Testis (tissue), 3 donors: Measurements from ENCODE around the gene MOGAT3. TPM values are rescaled to one million over a fixed set of nuclear protein-coding genes. Genes with fewer than 3 reads are reported as not detected.
"Not testable (repeated sequence)": the region's sequence is repeated elsewhere in the genome, so short reads cannot be mapped to it uniquely, and the experiment has no call there.

Experiments
- DNase-seq: peaks from one replicate; pipeline ENCODE4 v3.0.0-alpha.2; 2019
- H3K27ac ChIP-seq, 2 donors: fragments of 200-600 bp; sonication (generic); one replicate each; pipeline ENCODE4 v1.5.1; 2019
- H3K27me3 ChIP-seq: fragments of 200-600 bp; sonication (generic); one replicate; pipeline ENCODE4 v1.5.1; 2019
- H3K36me3 ChIP-seq: fragments of 200-600 bp; sonication (generic); one replicate; pipeline ENCODE4 v1.5.1; 2017; ENCODE audit warnings: low read depth; ENCODE audit errors: missing control alignments
- H3K4me1 ChIP-seq: fragments of 200-600 bp; sonication (generic); one replicate; pipeline ENCODE4 v1.5.1; 2019
- H3K4me3 ChIP-seq, 2 donors: fragments of 200-600 bp; sonication (generic); one replicate each; pipeline ENCODE4 v1.5.1; 2017 to 2019
- H3K9me3 ChIP-seq: fragments of 200-600 bp; sonication (generic); one replicate; pipeline ENCODE4 v1.5.1; 2017
- CTCF ChIP-seq, 3 experiments: fragments of 450-650 bp in 2 of 3; fragments of 200-600 bp in 1 of 3; sonication (generic) in 1 of 3; IDR thresholded peaks; one replicate each; pipeline ENCODE4 v1.5.1; 2016 to 2019; ENCODE audit warnings: antibody characterized with exemption in 3 of 3, mild to moderate bottlenecking in 2 of 3, moderate library complexity in 1 of 3
- POLR2A ChIP-seq: fragments of 450-650 bp; IDR thresholded peaks from one replicate; pipeline ENCODE4 v1.6.1; 2017; ENCODE audit warnings: antibody characterized with exemption, mild to moderate bottlenecking, moderate library complexity
- WGBS, 2 donors: methylation state at CpG; one replicate each; pipeline ENCODE4 v1.1.5; 2018; 5-methylcytosine and 5-hydroxymethylcytosine counted together
- intact Hi-C: fragments of 100-400 bp; cut with DNase I; formaldehyde crosslinking; loops from one replicate; pipeline ENCODE4 v1.15.1; 2023; ENCODE audit warnings: low total_unique reads
- polyA plus RNA-seq: library from polyadenylated mRNA; stranded (reverse); fragments of 350-450 nt; fragmentation: Illumina TruSeq; extraction: RNeasy Lipid Tissue Mini Kit (QIAGEN cat#74804); gene quantifications from one replicate; pipeline ENCODE4 v1.2.3, GENCODE V29; 2014; ENCODE audit warnings: low read depth, low replicate concordance; ENCODE audit not compliant: insufficient read depth
- total RNA-seq, 2 donors: library from RNA; depleted of rRNA; stranded (reverse); fragments of >200 nt; gene quantifications; one replicate each; pipeline ENCODE4 v1.2.3, GENCODE V29; 2016

Gene MOGAT3
- total and polyA plus RNA-seq, 3 donors from 2014 or later, result not detected

GRCh38 chr7:101206665-101207042 lies 5.8 kb upstream of the MOGAT3 start:
- H3K36me3 ChIP-seq, result no peaks in the 10 kb centered on the region
- 90 to 91% methylated on average over 19 of the region's 19 CpGs for WGBS, 2 donors
- intact Hi-C loops, result no loop called here

GRCh38 chr7:101205901-101206664 lies 5.2 kb upstream of the MOGAT3 start:
- no peaks in the 10 kb centered on the region for H3K27me3 ChIP-seq
- intact Hi-C loops, result no loop called here
- WGBS, 2 donors, result 88% methylated on average over 32 of the region's 32 CpGs

More at GRCh38 chr7:101206665-101207042, 5.8 kb upstream of the MOGAT3 start:
- peaks cover 4% of the 10 kb centered on the region for H3K4me1 ChIP-seq
- TF ChIP-seq POLR2A (no peak), CTCF (IDR thresholded peaks at IDR 0.05) (no peak)
- no peaks in the 10 kb centered on the region for H3K9me3 ChIP-seq
- H3K4me3 ChIP-seq, result no peak overlapping the region
- H3K27ac ChIP-seq, result no peak overlapping the region
- no peak for DNase-seq
- no peaks in the 10 kb centered on the region for H3K27me3 ChIP-seq

GRCh38 chr7:101203740-101204738 lies 3.2 kb upstream of the MOGAT3 start:
- H3K27ac ChIP-seq, H3K27me3 ChIP-seq, H3K36me3 ChIP-seq, intact Hi-C loops, H3K9me3 ChIP-seq, H3K4me3 ChIP-seq, DNase-seq, H3K4me1 ChIP-seq: not testable (repeated sequence)
- 79 to 80% methylated on average over 21 to 22 of the region's 22 CpGs for WGBS, 2 donors

More at GRCh38 chr7:101205901-101206664, 5.2 kb upstream of the MOGAT3 start:
- H3K9me3 ChIP-seq, result no peaks in the 10 kb centered on the region
- DNase-seq, result no peak
- H3K36me3 ChIP-seq, result no peaks in the 10 kb centered on the region
- no peak overlapping the region for H3K27ac ChIP-seq
- TF ChIP-seq POLR2A, result no peak
- no peak for TF ChIP-seq CTCF (IDR thresholded peaks at IDR 0.05)
- H3K4me3 ChIP-seq, result no peak overlapping the region
- peaks cover 6% of the 10 kb centered on the region for H3K4me1 ChIP-seq

- peaks cover 6% of the 10 kb centered on the region for H3K4me1 ChIP-seq
- no peaks in the 10 kb centered on the region for H3K27me3 ChIP-seq
- H3K36me3 ChIP-seq, result no peaks in the 10 kb centered on the region
- H3K4me3 ChIP-seq, result no peak overlapping the region
- intact Hi-C loops, result no loop called here
- DNase-seq, result no peak
- H3K27ac ChIP-seq, result no peak overlapping the region
- WGBS, 2 donors, result 84 to 98% methylated on average over 3 to 5 of the region's 5 CpGs
- no peak for TF ChIP-seq CTCF (IDR thresholded peaks at IDR 0.05)
- TF ChIP-seq POLR2A, result no peak
- no peaks in the 10 kb centered on the region for H3K9me3 ChIP-seq
Measured at GRCh38 chr7:101202603-101202918, 1.7 kb upstream of the MOGAT3 start.
